Right ventricle myocardium superior (tissue), 1 donor: ENCODE results near the gene HSH2D. TPM values are rescaled to one million over a fixed set of nuclear protein-coding genes. Genes with fewer than 3 reads are reported as not detected.
"Not testable (repeated sequence)": the region's sequence is repeated elsewhere in the genome, so short reads cannot be mapped to it uniquely, and the experiment has no call there.

ENCODE experiments used
- ATAC-seq: fragments of 200-7000 bp; cut with Tn5 transposase; one replicate; pipeline ENCODE4 v1.9.1; 2020; ENCODE audit warnings: mild to moderate bottlenecking; ENCODE audit not compliant: poor library complexity
- DNase-seq: peaks from one replicate; pipeline ENCODE4 v3.0.0-alpha.2; 2020
- intact Hi-C: fragments of 100-400 bp; cut with DNase I; formaldehyde crosslinking; loops from one replicate; pipeline ENCODE4 v1.11.2; 2022
- total RNA-seq: library from RNA; stranded (reverse); fragmentation: NEBNext Ultra II Directional; extraction: Animal tissue kit (Norgen Biotek cat#: 25700); gene quantifications from one replicate; pipeline ENCODE4 v1.2.1, GENCODE V29; 2021
- donor health status: DM: no; HTN: yes; CAD: no; lungs with severe emphysema.

Gene HSH2D
- total RNA-seq, 1 donor from 2014 or later, result 0.32 TPM

- no peak for DNase-seq
- no peak for ATAC-seq
- intact Hi-C loops, result no loop called here
These were observed 2.6 kb downstream of the HSH2D start for GRCh38 chr19:16146112-16146511.

- intact Hi-C loops, result no loop called here
- DNase-seq (no peak), ATAC-seq (no peak)
These were observed 5.2 kb downstream of the HSH2D start for GRCh38 chr19:16148443-16149229.

GRCh38 chr19:16153582-16154336 lies 10.3 kb downstream of the HSH2D start:
- intact Hi-C loops, result no loop called here
- no peak for ATAC-seq
- DNase-seq, result no peak

DNA sequence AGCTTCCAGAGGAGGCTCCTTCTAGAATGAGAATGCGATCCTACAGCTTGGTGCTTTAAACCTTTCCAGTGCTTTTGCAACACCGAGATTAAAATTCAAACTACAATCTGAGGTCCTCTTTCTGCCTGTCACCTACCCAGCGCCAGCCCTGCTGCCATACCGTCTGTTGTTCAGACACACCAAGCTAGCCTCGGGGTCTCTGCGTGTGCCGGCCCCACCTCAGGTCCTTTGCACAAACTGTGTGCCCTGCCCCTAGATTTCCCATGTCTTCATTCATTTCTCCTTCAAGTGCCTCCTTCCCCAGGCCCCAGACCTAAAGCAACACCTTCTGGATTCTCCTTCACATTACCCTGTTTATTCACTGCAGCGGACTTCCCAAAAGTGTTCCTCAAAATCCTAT lies 11.1 kb downstream of the HSH2D start:
- DNase-seq, result no peak
- ATAC-seq, result no peak
- intact Hi-C loops, result no loop called here

- intact Hi-C loops, result no loop called here
- DNase-seq, result no peak
- ATAC-seq, result no peak
These were observed 11.6 kb downstream of the HSH2D start for GRCh38 chr19:16155128-16155527.

GRCh38 chr19:16156904-16157303 lies 13.4 kb downstream of the HSH2D start:
- ATAC-seq, result no peak
- no peak for DNase-seq
- intact Hi-C loops, result no loop called here

DNA sequence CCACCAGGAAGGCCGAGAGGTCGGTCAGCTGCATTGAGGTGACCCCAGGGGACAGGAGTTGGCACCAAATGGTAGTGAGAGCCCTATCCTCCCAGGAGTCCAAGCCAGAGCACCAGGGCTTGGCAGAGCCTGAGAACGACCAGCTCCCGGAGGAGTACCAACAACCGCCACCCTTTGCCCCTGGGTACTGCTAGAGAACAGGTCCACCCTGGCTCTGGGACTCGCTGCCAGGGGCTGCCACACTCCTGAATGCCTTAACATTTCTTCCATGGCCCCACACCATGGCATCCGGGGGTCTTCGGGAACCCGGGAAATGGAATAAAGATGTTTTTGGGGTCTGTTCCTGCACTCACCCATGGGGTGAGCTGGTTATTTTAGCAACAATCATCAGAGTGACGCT lies 14.1 kb downstream of the HSH2D start:
- ATAC-seq, result no peak
- intact Hi-C loops, result no loop called here

DNA sequence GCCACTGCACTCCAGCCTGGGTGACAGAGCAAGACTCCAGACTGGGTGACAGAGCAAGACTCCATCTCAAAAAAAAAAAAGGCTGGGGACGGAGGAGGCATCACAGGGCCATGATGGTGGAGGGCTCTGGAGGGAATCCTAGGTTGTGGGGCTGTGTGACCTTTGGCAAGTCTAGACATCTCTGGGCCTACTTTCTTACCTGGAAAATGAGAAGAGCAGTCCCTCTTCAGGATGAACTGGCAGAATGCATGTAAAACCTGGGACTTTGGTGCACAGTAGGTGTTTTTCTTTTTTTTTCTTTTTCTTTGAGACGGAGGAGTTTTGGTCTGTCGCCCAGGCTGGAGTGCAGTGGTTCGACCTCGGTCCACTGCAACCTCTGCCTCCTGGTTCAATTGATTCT lies 16.2 kb downstream of the HSH2D start:
- ATAC-seq, result no peak
- no peak for DNase-seq
- intact Hi-C loops, result no loop called here

More for the DNA sequence above, 14.1 kb downstream of the HSH2D start:
- no peak for DNase-seq

DNA sequence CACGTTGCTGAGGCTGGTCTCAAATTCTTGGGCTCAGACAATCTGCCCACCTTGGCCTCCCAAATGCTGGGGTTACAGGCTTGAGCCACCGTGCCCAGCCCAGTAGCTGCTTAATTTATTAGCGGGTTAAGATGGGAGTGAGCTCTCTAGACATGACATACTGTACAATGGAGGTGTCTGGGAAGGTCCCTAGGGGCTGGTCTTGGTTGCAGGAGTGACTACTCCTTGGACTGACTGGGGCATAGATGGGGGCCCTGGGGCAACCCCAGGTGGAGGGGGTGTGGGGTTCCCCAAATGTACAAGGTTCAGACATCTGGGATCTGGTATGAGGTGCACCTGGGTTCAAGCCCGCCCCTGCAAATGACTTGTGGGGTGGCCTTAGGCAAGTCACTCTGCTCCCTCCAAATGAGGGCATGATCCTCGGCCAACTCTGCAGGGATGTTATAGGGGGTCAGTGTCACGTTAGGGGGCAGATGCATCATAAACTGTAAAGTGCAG lies 17.0 kb downstream of the HSH2D start:
- DNase-seq (no peak), ATAC-seq (no peak)
- intact Hi-C loops, result no loop called here

DNA sequence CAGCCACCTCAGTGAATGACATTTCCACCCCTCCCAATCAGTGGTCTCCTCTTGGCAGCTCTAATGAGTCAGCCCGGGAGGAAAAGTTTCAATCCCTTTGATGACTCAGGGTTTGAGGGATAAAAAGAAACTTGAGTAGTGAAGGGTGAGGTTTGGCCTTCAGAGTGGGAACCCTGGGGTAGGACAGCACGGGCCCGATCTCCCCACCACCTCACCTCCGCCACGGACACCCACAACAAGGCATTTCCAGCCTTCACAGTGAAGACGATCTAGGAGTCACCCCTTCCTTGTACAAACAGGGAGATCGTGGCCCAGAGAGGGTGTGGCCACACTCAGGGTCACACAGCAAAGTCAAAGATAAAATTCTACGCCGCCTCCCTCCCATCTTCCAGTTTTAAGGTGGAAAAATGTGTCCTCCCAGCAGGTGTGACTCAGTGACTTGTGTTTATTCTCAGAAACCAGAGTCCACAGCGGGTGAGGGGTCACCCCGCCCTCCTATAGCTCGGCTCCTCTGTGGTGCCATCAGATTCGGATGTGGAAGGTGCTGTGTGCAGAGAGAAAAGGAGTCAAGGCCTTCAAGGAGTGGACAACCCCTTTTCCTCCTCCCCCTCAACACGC lies 17.6 kb downstream of the HSH2D start:
- no peak for DNase-seq
- ATAC-seq, result no peak
- intact Hi-C loops, result no loop called here

- ATAC-seq, result no peak
- no peak for DNase-seq
- intact Hi-C loops, result no loop called here
These were observed 18.4 kb downstream of the HSH2D start for GRCh38 chr19:16161840-16162239.

DNA sequence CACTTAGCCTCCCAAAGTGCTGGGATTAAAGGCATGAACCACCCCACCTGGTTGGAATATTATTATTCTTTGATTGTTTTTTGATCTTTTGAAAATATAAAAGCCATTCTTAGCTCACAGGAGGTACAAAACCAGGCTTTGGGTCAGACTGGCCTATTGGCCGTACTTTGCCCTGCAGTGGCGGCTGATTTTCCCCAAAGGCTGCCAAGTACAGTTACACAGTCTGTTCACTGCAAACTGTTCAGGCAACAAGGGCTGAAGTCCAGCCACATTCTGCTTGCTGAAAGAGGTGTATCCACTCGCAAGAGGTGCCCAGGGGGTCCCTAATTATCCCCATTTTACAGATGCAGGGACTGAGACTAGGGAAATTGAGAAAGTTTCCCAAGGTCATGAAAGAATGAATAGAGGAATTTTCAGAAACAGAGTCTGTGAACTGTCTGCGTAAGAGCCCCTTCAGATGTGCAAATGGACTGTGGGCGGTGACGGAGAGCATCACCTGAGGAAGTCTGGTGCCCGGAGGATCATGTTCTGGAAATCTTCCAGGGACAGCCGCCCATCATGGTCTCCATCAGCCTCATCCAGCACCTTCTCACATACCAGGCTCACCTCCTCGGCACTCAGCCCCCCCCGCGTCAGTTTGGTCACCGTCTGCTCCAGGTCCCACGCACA lies 20.9 kb downstream of the HSH2D start:
- intact Hi-C loops, result no loop called here
- no peak for ATAC-seq
- DNase-seq, result no peak

- ATAC-seq (no peak), DNase-seq (no peak)
- intact Hi-C loops, result no loop called here
These were observed 22.9 kb downstream of the HSH2D start for GRCh38 chr19:16166417-16166816.

DNA sequence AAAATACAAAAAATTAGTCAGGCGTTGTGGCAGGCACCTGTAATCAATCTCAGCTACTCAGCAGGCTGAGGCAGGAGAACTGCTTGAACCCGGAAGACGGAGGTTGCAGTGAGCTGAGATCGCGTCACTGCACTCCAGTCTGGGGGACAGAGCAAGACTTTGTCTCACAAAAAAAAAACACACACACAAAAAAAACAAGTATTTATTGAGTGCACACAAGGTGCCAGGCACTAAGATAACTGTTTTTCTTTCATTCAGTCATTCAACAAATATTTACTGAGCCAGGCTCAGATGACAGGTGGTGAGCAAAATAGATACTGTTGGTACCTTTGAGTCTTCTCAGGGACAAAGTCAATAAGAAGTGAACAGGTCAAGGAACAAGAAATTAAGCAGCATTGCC lies 23.6 kb downstream of the HSH2D start:
- intact Hi-C loops, result no loop called here
- DNase-seq (no peak), ATAC-seq (no peak)

DNA sequence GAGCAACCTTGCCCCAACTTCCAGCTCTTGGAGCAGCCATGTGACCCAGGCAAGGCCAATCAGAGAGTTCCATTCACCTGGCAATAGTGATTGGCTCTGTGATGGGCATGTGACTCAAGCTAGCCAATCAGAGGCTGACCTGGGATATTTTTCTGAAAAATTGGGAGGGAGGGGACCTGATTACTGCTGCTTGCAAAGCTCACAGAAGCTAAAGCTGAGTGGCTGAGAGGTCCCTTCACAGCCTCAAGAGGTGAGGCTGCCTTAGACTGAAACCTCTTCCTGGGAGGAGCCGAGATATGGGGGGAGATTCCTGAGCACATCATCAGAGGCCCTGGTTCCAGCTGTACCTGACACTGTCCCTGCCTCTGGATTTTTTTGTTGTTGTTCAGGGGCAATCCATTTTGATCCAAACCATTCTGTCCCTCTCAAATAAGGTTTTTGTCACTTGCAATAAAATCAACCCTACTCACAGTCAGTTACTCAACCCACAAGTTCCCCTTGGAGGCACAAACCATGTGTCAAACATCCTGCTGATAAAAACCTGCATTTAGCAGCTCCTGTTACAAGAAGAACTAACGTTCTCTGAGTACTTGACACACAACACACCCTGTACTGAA lies 25.1 kb downstream of the HSH2D start:
- no peak for ATAC-seq

GRCh38 chr19:16170134-16170533 lies 26.6 kb downstream of the HSH2D start:
- intact Hi-C loops, result no loop called here
- no peak for DNase-seq
- no peak for ATAC-seq

More for the DNA sequence above, 25.1 kb downstream of the HSH2D start:
- intact Hi-C loops, result no loop called here
- DNase-seq, result no peak

GRCh38 chr19:16175954-16176353 lies 32.5 kb downstream of the HSH2D start:
- intact Hi-C loops, result no loop called here
- DNase-seq (no peak), ATAC-seq (no peak)

GRCh38 chr19:16178866-16179265 lies 35.4 kb downstream of the HSH2D start:
- DNase-seq, ATAC-seq, intact Hi-C loops: not testable (repeated sequence)

- no peak for ATAC-seq
- intact Hi-C loops, result loop anchor here (5.0 kb wide), 2 partner anchors 138 to 553 kb away; no protein-coding TSS in a partner anchor
These were observed 37.1 kb downstream of the HSH2D start for GRCh38 chr19:16180611-16181010.

More at GRCh38 chr19:16180611-16181010, 37.1 kb downstream of the HSH2D start:
- DNase-seq, result no peak
